ENCODE measurements around the gene ELF4. TPM values are rescaled to one million over a fixed set of nuclear protein-coding genes. Genes with fewer than 3 reads are reported as not detected.

Gene ELF4
- total RNA-seq, 1 donor from 2014 or later = not detected

DNA sequence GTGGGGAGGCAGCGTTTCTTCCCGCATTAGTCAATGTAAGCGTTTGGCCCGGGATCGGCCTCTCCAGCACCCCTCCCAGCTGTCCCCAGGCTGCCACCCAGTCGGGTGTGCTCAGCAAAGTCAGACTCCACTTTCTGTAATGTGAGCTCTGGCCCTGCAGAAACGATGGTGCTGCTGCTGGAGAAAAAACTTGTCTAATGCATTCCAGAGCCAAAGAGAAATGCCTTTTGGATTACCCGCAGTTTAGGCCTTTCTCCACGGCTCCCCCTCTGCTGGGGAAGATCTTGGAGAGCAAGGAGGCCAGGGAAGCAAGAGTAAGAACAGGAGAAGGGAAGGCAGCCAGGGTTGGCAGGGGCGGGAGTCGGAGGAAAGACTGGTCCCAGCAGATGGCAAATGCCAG is 55.2 kb downstream of the ELF4 start:
- Histone ChIP-seq H3K4me2 (no peak overlapping the region), H3K79me2 (ENCODE audit: low read depth) (no peaks in the 10 kb centered on the region), H3K9ac (no peak overlapping the region), H3K4me3 (no peak overlapping the region), H3K27ac (no peak overlapping the region), H3K27me3 (peaks cover 3% of the 10 kb centered on the region), H3K4me1 (no peaks in the 10 kb centered on the region), H3K9me3 (ENCODE audit: low read depth) (no peaks in the 10 kb centered on the region), H3K36me3 (no peaks in the 10 kb centered on the region), H4K20me1 (ENCODE audit: low read depth) (peaks cover 15% of the 10 kb centered on the region), H2AFZ (replicated peaks) (no peak overlapping the region), H3F3A (ENCODE audit: low read depth) (peaks cover 13% of the 10 kb centered on the region)
- Mint-ChIP-seq H3K27me3 (ENCODE audit: insufficient read depth, low read depth) (peaks cover 2% of the 10 kb centered on the region), H3K4me1 (peaks cover 21% of the 10 kb centered on the region), H3K9me3 (no peaks in the 10 kb centered on the region), H3K27ac (peak overlapping the region; percentile 79), H3K4me3 (no peak overlapping the region), H3K36me3 (peaks cover 40% of the 10 kb centered on the region)
- no peak for DNase-seq (ENCODE audit: low spot score)
- TF ChIP-seq EZH2 (IDR thresholded peaks at IDR 0.05) = no peak
- no peak for TF ChIP-seq EZH2phosphoT487 (IDR thresholded peaks at IDR 0.05)
- no peak for TF ChIP-seq CTCF (IDR thresholded peaks at IDR 0.05)

- Mint-ChIP-seq H3K36me3 (peaks cover 48% of the 10 kb centered on the region), H3K9me3 (peaks cover 4% of the 10 kb centered on the region), H3K4me3 (no peak overlapping the region), H3K4me1 (peaks cover 19% of the 10 kb centered on the region), H3K27ac (no peak overlapping the region), H3K27me3 (ENCODE audit: insufficient read depth, low read depth) (no peaks in the 10 kb centered on the region)
- Histone ChIP-seq H3K9ac (no peak overlapping the region), H3K27ac (no peak overlapping the region), H3K4me1 (no peaks in the 10 kb centered on the region), H3K79me2 (ENCODE audit: low read depth) (no peaks in the 10 kb centered on the region), H3K4me3 (no peak overlapping the region), H3K9me3 (ENCODE audit: low read depth) (peaks cover 4% of the 10 kb centered on the region), H3K36me3 (peaks cover 9% of the 10 kb centered on the region), H3K4me2 (no peak overlapping the region), H3F3A (ENCODE audit: low read depth) (no peaks in the 10 kb centered on the region), H3K27me3 (no peaks in the 10 kb centered on the region), H2AFZ (replicated peaks) (no peak overlapping the region), H4K20me1 (ENCODE audit: low read depth) (peaks cover 10% of the 10 kb centered on the region)
- DNase-seq (ENCODE audit: low spot score) = no peak
- no peak for TF ChIP-seq CTCF (IDR thresholded peaks at IDR 0.05)
- no peak for TF ChIP-seq EZH2phosphoT487 (IDR thresholded peaks at IDR 0.05)
- TF ChIP-seq EZH2 (IDR thresholded peaks at IDR 0.05) = no peak
These were observed 57.1 kb downstream of the ELF4 start for GRCh38 chrX:130053236-130053635.

DNA sequence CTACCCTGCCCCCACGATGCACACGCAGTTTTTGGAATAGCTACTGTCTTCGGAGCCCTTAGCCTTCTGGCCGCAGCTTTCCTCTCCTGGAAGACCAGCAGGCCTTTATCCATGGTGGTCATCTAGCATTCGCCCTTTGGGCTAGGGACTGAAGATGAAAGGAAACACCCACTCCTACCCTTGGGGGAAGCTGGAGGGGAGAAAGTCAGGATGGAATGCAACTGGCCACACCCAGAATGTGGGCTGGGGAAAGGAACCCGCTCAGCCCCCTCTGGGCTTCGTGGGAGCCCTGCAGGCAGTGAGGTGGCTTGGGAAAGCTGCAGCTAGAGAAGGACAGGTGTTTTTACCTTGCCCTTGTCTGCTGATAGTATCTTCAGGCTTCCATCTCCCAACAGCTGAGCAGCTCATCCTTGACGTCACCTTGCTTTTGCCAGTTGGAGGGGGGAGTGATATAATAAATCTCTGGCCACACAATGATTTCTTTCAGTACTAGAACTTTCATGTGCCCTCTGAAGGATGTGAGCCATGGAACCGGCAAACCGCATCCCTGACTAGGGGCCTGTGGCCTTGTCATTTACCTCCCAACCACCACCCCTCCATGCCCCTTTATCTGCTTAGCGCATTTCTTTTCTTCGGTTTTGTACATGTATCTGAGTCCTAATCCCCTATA is 59.0 kb downstream of the ELF4 start:
- no peak overlapping the region for H3K27ac Mint-ChIP-seq
- Histone ChIP-seq H3K4me2 (no peak overlapping the region), H3K4me3 (no peak overlapping the region), H3K36me3 (peaks cover 9% of the 10 kb centered on the region), H3K27me3 (no peaks in the 10 kb centered on the region), H3K9ac (no peak overlapping the region), H4K20me1 (ENCODE audit: low read depth) (peaks cover 7% of the 10 kb centered on the region), H3F3A (ENCODE audit: low read depth) (no peaks in the 10 kb centered on the region), H3K9me3 (ENCODE audit: low read depth) (peaks cover 4% of the 10 kb centered on the region), H2AFZ (replicated peaks) (no peak overlapping the region), H3K4me1 (no peaks in the 10 kb centered on the region), H3K79me2 (ENCODE audit: low read depth) (no peaks in the 10 kb centered on the region), H3K27ac (no peak overlapping the region)
- H3K9me3 Mint-ChIP-seq = peaks cover 7% of the 10 kb centered on the region
- H3K4me3 Mint-ChIP-seq = no peak overlapping the region
- TF ChIP-seq CTCF (IDR thresholded peaks at IDR 0.05) (no peak), EZH2 (IDR thresholded peaks at IDR 0.05) (no peak), EZH2phosphoT487 (IDR thresholded peaks at IDR 0.05) (no peak)
- H3K27me3 Mint-ChIP-seq (ENCODE audit: insufficient read depth, low read depth) = no peaks in the 10 kb centered on the region
- DNase-seq (ENCODE audit: low spot score) = no peak
- H3K4me1 Mint-ChIP-seq = peaks cover 16% of the 10 kb centered on the region
- peaks cover 64% of the 10 kb centered on the region for H3K36me3 Mint-ChIP-seq
